Measurements from ENCODE around the gene RBP3.

RBP3 gene

DNA sequence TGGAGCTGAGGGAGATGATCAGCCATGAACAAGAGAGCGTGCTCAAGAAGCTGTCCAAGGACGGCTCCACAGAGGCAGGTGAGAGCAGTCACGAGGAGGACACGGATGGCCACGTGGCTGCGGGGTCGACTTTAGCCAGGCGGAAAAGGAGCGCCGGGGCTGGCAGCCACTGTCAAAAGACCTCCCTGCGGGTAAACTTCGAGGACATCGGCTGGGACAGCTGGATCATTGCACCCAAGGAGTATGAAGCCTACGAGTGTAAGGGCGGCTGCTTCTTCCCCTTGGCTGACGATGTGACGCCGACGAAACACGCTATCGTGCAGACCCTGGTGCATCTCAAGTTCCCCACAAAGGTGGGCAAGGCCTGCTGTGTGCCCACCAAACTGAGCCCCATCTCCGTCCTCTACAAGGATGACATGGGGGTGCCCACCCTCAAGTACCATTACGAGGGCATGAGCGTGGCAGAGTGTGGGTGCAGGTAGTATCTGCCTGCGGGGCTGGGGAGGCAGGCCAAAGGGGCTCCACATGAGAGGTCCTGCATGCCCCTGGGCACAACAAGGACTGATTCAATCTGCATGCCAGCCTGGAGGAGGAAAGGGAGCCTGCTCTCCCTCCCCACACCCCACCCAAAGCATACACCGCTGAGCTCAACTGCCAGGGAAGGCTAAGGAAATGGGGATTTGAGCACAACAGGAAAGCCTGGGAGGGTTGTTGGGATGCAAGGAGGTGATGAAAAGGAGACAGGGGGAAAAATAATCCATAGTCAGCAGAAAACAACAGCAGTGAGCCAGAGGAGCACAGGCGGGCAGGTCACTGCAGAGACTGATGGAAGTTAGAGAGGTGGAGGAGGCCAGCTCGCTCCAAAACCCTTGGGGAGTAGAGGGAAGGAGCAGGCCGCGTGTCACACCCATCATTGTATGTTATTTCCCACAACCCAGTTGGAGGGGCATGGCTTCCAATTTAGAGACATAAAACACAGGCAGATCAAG is 22.6 kb upstream of the RBP3 start (continued):
- TF ChIP-seq ZNF112 (tag by site-specific recombination; IDR thresholded peaks at IDR 0.05), result no peak
- TF ChIP-seq ZFP3 (tag by site-specific recombination; IDR thresholded peaks at IDR 0.05; ENCODE audit: low read depth), result no peak
- TF ChIP-seq ZNF433 (tag by site-specific recombination; IDR thresholded peaks at IDR 0.05; ENCODE audit: low read depth), result no peak
- TF ChIP-seq ZNF350 (tag by site-specific recombination; IDR thresholded peaks at IDR 0.05), result no peak
- TF ChIP-seq, protein P1, sequence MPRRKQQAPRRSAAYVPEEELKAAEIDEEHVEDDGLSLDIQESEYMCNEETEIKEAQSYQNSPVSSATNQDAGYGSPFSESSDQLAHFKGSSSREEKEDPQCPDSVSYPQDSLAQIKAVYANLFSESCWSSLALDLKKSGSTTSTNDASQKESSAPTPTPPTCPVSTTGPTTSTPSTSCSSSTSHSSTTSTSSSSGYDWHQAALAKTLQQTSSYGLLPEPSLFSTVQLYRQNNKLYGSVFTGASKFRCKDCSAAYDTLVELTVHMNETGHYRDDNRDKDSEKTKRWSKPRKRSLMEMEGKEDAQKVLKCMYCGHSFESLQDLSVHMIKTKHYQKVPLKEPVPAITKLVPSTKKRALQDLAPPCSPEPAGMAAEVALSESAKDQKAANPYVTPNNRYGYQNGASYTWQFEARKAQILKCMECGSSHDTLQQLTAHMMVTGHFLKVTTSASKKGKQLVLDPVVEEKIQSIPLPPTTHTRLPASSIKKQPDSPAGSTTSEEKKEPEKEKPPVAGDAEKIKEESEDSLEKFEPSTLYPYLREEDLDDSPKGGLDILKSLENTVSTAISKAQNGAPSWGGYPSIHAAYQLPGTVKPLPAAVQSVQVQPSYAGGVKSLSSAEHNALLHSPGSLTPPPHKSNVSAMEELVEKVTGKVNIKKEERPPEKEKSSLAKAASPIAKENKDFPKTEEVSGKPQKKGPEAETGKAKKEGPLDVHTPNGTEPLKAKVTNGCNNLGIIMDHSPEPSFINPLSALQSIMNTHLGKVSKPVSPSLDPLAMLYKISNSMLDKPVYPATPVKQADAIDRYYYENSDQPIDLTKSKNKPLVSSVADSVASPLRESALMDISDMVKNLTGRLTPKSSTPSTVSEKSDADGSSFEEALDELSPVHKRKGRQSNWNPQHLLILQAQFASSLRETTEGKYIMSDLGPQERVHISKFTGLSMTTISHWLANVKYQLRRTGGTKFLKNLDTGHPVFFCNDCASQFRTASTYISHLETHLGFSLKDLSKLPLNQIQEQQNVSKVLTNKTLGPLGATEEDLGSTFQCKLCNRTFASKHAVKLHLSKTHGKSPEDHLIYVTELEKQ (tag by site-specific recombination; IDR thresholded peaks at IDR 0.05; ENCODE audit: borderline replicate concordance), result no peak
- no peak for TF ChIP-seq ZNF354C (tag by site-specific recombination; IDR thresholded peaks at IDR 0.05; ENCODE audit: borderline replicate concordance, low read depth)

DNA sequence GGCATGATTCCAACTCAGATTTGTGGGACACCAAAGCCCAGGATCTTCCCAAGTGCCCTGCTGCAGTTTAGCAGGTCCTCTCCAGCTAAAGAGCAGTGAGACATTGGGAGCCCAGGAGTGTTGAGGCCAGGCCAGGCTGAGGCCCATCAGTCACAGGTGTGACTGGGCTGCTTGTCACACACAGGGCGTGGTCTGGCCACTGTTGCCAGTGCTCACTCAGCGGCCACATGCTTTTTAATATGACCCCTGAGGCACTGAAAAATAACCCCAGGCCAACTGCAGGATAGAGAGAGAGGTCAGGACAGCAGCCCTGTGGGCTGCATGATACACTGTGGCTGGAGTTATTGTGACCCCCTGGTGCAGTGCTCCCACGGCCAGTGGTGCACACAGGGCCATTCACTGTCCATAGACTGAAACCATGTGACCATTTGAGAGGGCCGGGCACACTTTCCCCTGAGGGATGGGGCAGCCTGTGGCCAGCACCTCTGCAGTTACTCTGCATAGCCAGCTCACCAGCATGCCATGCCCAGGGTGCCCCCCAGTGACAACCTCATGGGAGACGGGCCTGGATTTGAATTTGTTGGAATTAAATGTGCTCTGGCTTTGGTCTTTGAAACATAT is 21.7 kb upstream of the RBP3 start:
- POLR2A ChIA-PET, result no interaction called here
- TF ChIP-seq, protein P2, sequence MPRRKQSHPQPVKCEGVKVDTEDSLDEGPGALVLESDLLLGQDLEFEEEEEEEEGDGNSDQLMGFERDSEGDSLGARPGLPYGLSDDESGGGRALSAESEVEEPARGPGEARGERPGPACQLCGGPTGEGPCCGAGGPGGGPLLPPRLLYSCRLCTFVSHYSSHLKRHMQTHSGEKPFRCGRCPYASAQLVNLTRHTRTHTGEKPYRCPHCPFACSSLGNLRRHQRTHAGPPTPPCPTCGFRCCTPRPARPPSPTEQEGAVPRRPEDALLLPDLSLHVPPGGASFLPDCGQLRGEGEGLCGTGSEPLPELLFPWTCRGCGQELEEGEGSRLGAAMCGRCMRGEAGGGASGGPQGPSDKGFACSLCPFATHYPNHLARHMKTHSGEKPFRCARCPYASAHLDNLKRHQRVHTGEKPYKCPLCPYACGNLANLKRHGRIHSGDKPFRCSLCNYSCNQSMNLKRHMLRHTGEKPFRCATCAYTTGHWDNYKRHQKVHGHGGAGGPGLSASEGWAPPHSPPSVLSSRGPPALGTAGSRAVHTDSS (tag by site-specific recombination; IDR thresholded peaks at IDR 0.05), result no peak
- TF ChIP-seq KLF9 (tag by site-specific recombination; IDR thresholded peaks at IDR 0.05; ENCODE audit: low read depth), result no peak
- TF ChIP-seq ZNF621 (tag by site-specific recombination; IDR thresholded peaks at IDR 0.05), result no peak
- no peak for TF ChIP-seq ZNF785 (tag by site-specific recombination; IDR thresholded peaks at IDR 0.05)
- no peak for TF ChIP-seq ZNF600 (tag by site-specific recombination; IDR thresholded peaks at IDR 0.05)
- no peak for TF ChIP-seq ZNF510 (tag by site-specific recombination; IDR thresholded peaks at IDR 0.05; ENCODE audit: insufficient replicate concordance)
- TF ChIP-seq, protein P3, sequence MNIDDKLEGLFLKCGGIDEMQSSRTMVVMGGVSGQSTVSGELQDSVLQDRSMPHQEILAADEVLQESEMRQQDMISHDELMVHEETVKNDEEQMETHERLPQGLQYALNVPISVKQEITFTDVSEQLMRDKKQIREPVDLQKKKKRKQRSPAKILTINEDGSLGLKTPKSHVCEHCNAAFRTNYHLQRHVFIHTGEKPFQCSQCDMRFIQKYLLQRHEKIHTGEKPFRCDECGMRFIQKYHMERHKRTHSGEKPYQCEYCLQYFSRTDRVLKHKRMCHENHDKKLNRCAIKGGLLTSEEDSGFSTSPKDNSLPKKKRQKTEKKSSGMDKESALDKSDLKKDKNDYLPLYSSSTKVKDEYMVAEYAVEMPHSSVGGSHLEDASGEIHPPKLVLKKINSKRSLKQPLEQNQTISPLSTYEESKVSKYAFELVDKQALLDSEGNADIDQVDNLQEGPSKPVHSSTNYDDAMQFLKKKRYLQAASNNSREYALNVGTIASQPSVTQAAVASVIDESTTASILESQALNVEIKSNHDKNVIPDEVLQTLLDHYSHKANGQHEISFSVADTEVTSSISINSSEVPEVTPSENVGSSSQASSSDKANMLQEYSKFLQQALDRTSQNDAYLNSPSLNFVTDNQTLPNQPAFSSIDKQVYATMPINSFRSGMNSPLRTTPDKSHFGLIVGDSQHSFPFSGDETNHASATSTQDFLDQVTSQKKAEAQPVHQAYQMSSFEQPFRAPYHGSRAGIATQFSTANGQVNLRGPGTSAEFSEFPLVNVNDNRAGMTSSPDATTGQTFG (tag by site-specific recombination; IDR thresholded peaks at IDR 0.05; ENCODE audit: borderline replicate concordance), result no peak
- no peak for TF ChIP-seq ZNF654 (tag by site-specific recombination; IDR thresholded peaks at IDR 0.05; ENCODE audit: low read depth)
- TF ChIP-seq, protein P4, sequence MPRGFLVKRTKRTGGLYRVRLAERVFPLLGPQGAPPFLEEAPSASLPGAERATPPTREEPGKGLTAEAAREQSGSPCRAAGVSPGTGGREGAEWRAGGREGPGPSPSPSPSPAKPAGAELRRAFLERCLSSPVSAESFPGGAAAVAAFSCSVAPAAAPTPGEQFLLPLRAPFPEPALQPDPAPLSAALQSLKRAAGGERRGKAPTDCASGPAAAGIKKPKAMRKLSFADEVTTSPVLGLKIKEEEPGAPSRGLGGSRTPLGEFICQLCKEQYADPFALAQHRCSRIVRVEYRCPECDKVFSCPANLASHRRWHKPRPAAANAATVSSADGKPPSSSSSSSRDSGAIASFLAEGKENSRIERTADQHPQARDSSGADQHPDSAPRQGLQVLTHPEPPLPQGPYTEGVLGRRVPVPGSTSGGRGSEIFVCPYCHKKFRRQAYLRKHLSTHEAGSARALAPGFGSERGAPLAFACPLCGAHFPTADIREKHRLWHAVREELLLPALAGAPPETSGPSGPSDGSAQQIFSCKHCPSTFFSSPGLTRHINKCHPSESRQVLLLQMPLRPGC (tag by site-specific recombination; IDR thresholded peaks at IDR 0.05), result no peak
- TF ChIP-seq, protein P5, sequence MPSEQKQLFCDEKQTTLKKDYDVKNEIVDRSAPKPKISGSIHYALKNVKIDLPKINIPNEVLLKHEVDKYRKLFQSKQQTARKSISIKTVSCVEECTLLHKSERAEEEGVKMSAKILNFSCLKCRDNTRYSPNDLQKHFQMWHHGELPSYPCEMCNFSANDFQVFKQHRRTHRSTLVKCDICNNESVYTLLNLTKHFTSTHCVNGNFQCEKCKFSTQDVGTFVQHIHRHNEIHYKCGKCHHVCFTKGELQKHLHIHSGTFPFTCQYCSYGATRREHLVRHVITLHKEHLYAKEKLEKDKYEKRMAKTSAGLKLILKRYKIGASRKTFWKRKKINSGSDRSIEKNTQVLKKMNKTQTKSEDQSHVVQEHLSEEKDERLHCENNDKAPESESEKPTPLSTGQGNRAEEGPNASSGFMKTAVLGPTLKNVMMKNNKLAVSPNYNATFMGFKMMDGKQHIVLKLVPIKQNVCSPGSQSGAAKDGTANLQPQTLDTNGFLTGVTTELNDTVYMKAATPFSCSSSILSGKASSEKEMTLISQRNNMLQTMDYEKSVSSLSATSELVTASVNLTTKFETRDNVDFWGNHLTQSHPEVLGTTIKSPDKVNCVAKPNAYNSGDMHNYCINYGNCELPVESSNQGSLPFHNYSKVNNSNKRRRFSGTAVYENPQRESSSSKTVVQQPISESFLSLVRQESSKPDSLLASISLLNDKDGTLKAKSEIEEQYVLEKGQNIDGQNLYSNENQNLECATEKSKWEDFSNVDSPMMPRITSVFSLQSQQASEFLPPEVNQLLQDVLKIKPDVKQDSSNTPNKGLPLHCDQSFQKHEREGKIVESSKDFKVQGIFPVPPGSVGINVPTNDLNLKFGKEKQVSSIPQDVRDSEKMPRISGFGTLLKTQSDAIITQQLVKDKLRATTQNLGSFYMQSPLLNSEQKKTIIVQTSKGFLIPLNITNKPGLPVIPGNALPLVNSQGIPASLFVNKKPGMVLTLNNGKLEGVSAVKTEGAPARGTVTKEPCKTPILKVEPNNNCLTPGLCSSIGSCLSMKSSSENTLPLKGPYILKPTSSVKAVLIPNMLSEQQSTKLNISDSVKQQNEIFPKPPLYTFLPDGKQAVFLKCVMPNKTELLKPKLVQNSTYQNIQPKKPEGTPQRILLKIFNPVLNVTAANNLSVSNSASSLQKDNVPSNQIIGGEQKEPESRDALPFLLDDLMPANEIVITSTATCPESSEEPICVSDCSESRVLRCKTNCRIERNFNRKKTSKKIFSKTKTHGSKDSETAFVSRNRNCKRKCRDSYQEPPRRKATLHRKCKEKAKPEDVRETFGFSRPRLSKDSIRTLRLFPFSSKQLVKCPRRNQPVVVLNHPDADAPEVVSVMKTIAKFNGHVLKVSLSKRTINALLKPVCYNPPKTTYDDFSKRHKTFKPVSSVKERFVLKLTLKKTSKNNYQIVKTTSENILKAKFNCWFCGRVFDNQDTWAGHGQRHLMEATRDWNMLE (tag by site-specific recombination; conservative IDR thresholded peaks at IDR 0.05; ENCODE audit: low read depth), result no peak
- no peak for TF ChIP-seq SP3 (tag by site-specific recombination; IDR thresholded peaks at IDR 0.05)
- CTCF ChIA-PET, result interaction anchor here (0.6 kb wide), 1 partner anchor 38 kb away, joined by 3 read pairs; no protein-coding TSS in a partner anchor
- Histone ChIP-seq H3K36me3 (ENCODE audit: control insufficient read depth in 2 of 2, insufficient read depth in 1 of 2, low read length in 2 of 2) (no peaks in the 10 kb centered on the region), H3K4me1 (ENCODE audit: control insufficient read depth, insufficient read depth, low read length) (no peaks in the 10 kb centered on the region), H3K4me3 (ENCODE audit: low read depth, low read length) (no peak overlapping the region), H3K27ac (ENCODE audit: extremely low read depth, low read depth, low read length) (no peak overlapping the region), H3K9me3 (ENCODE audit: control insufficient read depth, insufficient read depth, low read depth, low read length) (no peaks in the 10 kb centered on the region)

Measured in HEK293 (cell line).